Effector memory CD8-positive, alpha-beta T cell (primary cell): ENCODE measurements around the gene DUT.

ENCODE experiments used
- ATAC-seq: fragments of 150-1000 bp; cut with Tn5 transposase; replicated peaks from 2 replicates; pipeline ENCODE4 v1.10.0; 2021; ENCODE audit warnings: mild to moderate bottlenecking, moderate library complexity
- DNase-seq, 3 experiments: peaks; one replicate each; pipeline ENCODE4 v3.0.0; 2021
- H3K27ac Mint-ChIP-seq, 2 donors: one replicate each; pipeline ENCODE4 v1.8.0; 2022; ENCODE audit warnings: mild to moderate bottlenecking in 2 of 2, mixed read lengths in 2 of 2, moderate library complexity in 2 of 2
- H3K27me3 Mint-ChIP-seq, 2 donors: one replicate each; pipeline ENCODE4 v1.8.0; 2022; ENCODE audit warnings: mixed read lengths in 2 of 2
- H3K36me3 Mint-ChIP-seq: one replicate; pipeline ENCODE4 v1.8.0; 2022; ENCODE audit warnings: mild to moderate bottlenecking, moderate library complexity, mixed read lengths; ENCODE audit not compliant: insufficient read depth
- H3K4me1 Mint-ChIP-seq, 2 donors: one replicate each; pipeline ENCODE4 v1.8.0; 2022; ENCODE audit warnings: low read depth in 2 of 2, mixed read lengths in 2 of 2
- H3K4me3 Mint-ChIP-seq, 2 donors: one replicate each; pipeline ENCODE4 v1.8.0; 2022; ENCODE audit warnings: mild to moderate bottlenecking in 2 of 2, mixed read lengths in 2 of 2, moderate library complexity in 2 of 2
- H3K9me3 Mint-ChIP-seq, 2 donors: one replicate each; pipeline ENCODE4 v1.8.0; 2022; ENCODE audit warnings: mixed read lengths in 2 of 2

The DUT gene

DNA sequence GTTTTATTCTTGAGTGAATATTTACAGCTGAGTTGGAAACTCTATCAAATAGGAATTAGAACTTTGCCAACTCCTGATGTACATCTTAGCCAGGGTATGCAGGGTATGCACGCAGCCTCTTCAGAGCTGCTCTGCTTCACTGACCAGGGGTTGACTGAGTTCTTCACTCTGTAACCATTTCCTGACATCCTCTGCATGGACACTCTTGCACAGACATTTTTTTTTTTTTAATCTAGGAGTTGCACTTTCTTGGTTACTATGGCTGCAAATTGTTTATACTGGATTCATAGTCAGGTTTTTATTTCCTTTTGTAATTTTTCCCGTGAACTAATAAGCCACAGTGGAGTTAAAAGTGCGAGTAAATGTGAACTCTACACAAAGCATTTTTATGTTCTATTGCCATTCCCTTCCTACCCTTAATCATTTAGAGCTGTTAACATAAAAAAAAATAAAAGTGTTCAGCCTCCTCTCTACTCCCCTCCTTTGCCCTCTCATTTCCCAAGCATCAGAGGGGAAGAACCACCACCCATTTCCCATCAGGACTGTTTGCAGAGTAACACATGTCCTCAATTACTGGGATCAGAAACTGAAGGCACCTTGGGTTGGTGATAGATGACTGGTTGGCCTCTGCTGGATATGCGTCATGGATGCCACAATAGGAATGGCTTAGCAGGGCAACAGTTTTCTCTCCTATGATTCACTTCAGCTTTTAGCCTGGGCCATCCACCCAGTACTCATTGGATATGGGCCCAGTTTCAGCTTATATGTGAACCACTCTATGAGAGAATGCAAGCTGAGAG lies 54.0 kb downstream of the DUT start:
- DNase-seq (no peak), ATAC-seq (no peak)
- H3K9me3 Mint-ChIP-seq: no peaks in the 10 kb centered on the region
- H3K4me3 Mint-ChIP-seq: no peak overlapping the region
- no peaks in the 10 kb centered on the region for H3K36me3 Mint-ChIP-seq
- H3K27me3 Mint-ChIP-seq: peaks cover 40 to 50% of the 10 kb centered on the region in 2 donors
- no peaks in the 10 kb centered on the region for H3K4me1 Mint-ChIP-seq
- H3K27ac Mint-ChIP-seq: no peak overlapping the region

DNA sequence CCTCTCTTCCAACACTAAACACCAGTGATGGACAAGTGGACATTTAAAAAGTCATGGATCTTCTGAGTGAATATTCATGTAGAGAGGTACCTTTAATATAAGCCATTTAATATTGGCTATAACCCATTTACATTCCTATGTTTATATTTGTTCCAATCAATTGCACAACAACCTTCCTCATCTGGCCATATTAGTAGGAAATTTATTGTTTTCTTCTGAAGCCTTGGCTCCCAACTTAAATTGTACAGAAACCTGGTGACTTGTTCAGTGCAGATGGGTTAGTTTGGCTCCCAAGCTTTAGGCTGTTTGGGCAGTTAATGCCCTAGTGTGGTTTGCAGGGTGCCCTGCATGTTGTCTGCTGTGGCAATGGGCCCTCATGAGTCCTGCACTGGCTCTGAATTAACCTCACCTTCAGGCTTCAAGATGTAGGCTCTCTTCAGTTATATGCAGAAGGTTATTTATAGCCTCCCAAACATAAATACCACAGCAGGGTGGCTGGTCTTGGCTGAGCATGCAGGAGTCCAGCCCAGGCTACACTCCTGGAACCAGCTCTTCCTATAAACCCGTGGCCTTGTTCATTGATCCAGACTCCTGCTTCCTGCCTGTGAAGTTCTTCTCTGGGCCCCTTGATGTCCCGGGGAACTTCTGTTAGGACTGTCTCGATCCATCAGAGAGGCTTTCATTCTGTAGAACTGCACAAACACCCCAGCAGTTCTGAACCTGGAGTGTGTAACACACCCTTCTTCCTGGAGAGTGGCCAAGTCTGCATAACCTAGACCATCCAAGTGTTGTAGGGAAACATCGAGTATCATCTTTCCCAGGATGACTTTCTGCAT lies 57.0 kb downstream of the DUT start:
- no peak for ATAC-seq
- H3K4me3 Mint-ChIP-seq: no peak overlapping the region
- H3K4me1 Mint-ChIP-seq: no peaks in the 10 kb centered on the region
- no peak overlapping the region for H3K27ac Mint-ChIP-seq
- H3K9me3 Mint-ChIP-seq: no peaks in the 10 kb centered on the region
- peaks cover 36 to 59% of the 10 kb centered on the region in 2 donors for H3K27me3 Mint-ChIP-seq
- no peak for DNase-seq
- no peaks in the 10 kb centered on the region for H3K36me3 Mint-ChIP-seq

GRCh38 chr15:48388910-48389309 lies 57.7 kb downstream of the DUT start:
- no peaks in the 10 kb centered on the region for H3K4me1 Mint-ChIP-seq
- H3K9me3 Mint-ChIP-seq: no peaks in the 10 kb centered on the region
- DNase-seq (no peak), ATAC-seq (no peak)
- no peak overlapping the region for H3K4me3 Mint-ChIP-seq
- peaks cover 30 to 59% of the 10 kb centered on the region in 2 donors for H3K27me3 Mint-ChIP-seq
- no peak overlapping the region for H3K27ac Mint-ChIP-seq
- no peaks in the 10 kb centered on the region for H3K36me3 Mint-ChIP-seq

DNA sequence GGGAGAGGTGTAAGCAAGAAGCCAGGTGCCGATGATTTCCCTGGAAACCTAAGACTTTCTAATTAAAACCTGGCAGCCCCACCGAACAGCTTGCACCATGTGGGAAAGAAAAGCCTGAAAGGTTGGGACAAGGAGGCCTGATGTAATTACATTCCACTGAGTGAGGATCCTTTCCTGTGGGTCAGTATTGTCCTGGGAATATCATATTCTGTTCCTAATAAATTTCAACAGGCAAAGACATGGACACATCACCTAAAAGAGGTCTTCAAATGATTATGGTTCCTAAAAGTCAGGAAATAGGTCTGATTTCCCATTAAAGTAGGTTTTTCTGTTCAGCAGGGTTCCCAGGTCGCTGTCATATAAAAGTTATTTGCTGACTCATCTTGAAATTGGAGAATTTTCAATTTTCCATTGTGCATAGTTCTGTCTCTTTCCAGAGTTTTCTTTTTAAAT lies 58.5 kb downstream of the DUT start:
- DNase-seq (no peak), ATAC-seq (no peak)
- H3K27ac Mint-ChIP-seq: no peak overlapping the region
- H3K36me3 Mint-ChIP-seq: no peaks in the 10 kb centered on the region
- no peaks in the 10 kb centered on the region for H3K4me1 Mint-ChIP-seq
- no peak overlapping the region for H3K4me3 Mint-ChIP-seq
- H3K9me3 Mint-ChIP-seq: no peaks in the 10 kb centered on the region
- peaks cover 30 to 63% of the 10 kb centered on the region in 2 donors for H3K27me3 Mint-ChIP-seq

DNA sequence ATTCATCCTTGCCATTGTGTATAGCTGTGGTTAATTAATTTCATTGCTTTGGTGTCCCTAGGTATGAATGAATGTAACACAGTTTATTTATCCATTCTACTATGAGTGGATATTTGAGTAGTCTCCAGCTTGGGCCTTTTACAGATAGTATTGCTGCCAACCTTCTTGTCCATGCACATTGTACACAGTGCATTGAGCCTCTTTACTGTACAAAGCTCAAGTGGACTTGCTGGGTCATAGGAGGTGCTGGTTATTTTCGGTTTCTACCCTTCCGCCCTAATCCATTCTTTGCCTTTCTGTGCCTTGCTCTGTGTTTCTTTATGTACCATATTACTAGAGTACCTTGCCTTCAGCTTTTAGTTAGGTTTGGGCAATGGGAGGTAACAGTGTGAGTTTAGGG lies 60.7 kb downstream of the DUT start:
- H3K36me3 Mint-ChIP-seq: no peaks in the 10 kb centered on the region
- no peak overlapping the region for H3K4me3 Mint-ChIP-seq
- no peak overlapping the region for H3K27ac Mint-ChIP-seq
- H3K27me3 Mint-ChIP-seq: peaks cover 18 to 56% of the 10 kb centered on the region in 2 donors
- DNase-seq (no peak), ATAC-seq (no peak)
- H3K4me1 Mint-ChIP-seq: no peaks in the 10 kb centered on the region
- no peaks in the 10 kb centered on the region for H3K9me3 Mint-ChIP-seq

DNA sequence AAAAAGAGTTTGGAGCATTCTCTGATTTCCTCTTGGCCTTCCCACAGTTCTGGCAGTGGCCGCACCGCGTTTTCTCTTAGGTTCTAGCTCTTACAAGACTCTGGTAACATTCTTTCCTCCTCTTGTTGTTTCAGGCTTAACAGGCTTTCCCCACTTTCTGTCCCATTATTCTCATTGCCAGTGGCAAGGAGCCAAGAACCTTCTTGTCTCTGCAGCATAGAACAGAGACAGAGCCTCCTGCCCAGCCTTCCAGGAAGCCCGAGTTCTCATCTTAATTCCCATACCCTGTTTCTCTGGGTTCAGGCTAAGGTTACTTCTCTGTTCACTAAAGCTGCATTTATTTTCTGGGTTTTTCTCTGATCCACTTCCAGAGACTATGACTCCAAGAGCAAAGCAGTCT lies 61.1 kb downstream of the DUT start:
- Mint-ChIP-seq H3K27ac (no peak overlapping the region), H3K27me3 (peaks cover 18 to 56% of the 10 kb centered on the region in 2 donors), H3K9me3 (no peaks in the 10 kb centered on the region), H3K4me1 (no peaks in the 10 kb centered on the region), H3K4me3 (no peak overlapping the region), H3K36me3 (no peaks in the 10 kb centered on the region)
- no peak for DNase-seq
- no peak for ATAC-seq
